ENCODE results near the gene FMO1. TPM values are rescaled to one million over a fixed set of nuclear protein-coding genes. Genes with fewer than 3 reads are reported as not detected.

FMO1 gene
- total RNA-seq, 1 experiment from 2014 or later = not detected

DNA sequence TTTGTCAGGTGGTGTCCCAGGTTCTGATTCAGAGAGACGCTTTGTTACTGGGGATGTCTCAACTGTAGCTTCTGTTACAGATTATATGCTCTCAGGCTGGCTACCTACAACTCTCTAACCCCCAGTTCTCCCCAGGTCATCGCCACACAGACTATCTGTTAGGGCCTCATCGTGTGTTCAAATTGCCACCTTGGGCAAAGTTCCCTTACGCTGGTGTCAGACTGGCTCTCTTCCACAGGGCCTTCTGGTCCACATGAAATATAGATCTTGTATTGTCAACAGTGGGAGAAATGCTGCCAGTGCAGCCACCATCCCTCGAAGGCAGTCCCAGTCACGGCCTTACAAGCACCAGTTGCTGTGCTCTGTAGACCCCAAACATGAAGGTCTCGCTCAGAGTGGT is 81.0 kb downstream of the FMO1 start:
- Histone ChIP-seq H2AFZ (ENCODE audit: low read length) (no peak overlapping the region), H2BK12ac (ENCODE audit: insufficient read length, low read depth, low read length) (no peak overlapping the region), H3K4ac (ENCODE audit: low read depth, low read length) (no peak overlapping the region), H3K27me3 (ENCODE audit: insufficient read depth, low read length) (no peaks in the 10 kb centered on the region), H3K23me2 (ENCODE audit: insufficient read length, low read depth, low read length, poor library complexity, severe bottlenecking) (no peaks in the 10 kb centered on the region), H4K5ac (ENCODE audit: insufficient read length, low read depth, low read length) (no peak overlapping the region), H4K8ac (replicated peaks; ENCODE audit: insufficient read length, low read depth, low read length) (no peak overlapping the region), H3K4me1 (ENCODE audit: insufficient read depth, low read length) (no peaks in the 10 kb centered on the region), H3K18ac (ENCODE audit: insufficient read length, low read depth, low read length) (no peak overlapping the region), H4K91ac (ENCODE audit: insufficient read length, low read depth, low read length) (no peak overlapping the region), H3K56ac (ENCODE audit: insufficient read length, low read depth, low read length) (no peak overlapping the region), H4K20me1 (ENCODE audit: control insufficient read depth, insufficient read depth, insufficient read length) (no peaks in the 10 kb centered on the region), H2BK20ac (ENCODE audit: low read depth, low read length, poor library complexity, severe bottlenecking) (no peak overlapping the region), H2BK15ac (ENCODE audit: low read depth, low read length) (no peak overlapping the region), H2AK5ac (ENCODE audit: insufficient read length, low read length) (no peak overlapping the region), H3K27ac (ENCODE audit: insufficient read length, low read depth, low read length) (no peak overlapping the region), H3K23ac (ENCODE audit: insufficient read length, low read depth, low read length) (no peak overlapping the region), H2BK120ac (ENCODE audit: low read depth, low read length, poor library complexity, severe bottlenecking) (no peak overlapping the region), H3K4me2 (ENCODE audit: insufficient read depth, insufficient read length, low read length) (no peak overlapping the region), H3K9ac (ENCODE audit: extremely low read depth, insufficient read length, low read length) (no peak overlapping the region), H3K14ac (ENCODE audit: insufficient read depth, low read length) (no peak overlapping the region; the same call in 1 of the 2 replicates), H2BK5ac (ENCODE audit: insufficient read length, low read length) (no peak overlapping the region), H3K79me1 (ENCODE audit: insufficient read depth, low read depth, low read length, poor library complexity, severe bottlenecking) (no peaks in the 10 kb centered on the region), H3T11ph (ENCODE audit: low read length) (no peak overlapping the region), H3K79me2 (ENCODE audit: insufficient read depth, low read length) (no peaks in the 10 kb centered on the region), H3K9me3 (ENCODE audit: control insufficient read depth, low read depth, low read length) (no peaks in the 10 kb centered on the region)
- no CpG with 5 or more reads among the region's 7 CpGs for WGBS (ENCODE audit: extremely low coverage, insufficient read length, low lambda C conversion rate)
- Mint-ChIP-seq H3K36me3 (ENCODE audit: insufficient read depth in 1 of 3, low read depth in 3 of 3) (no peaks in the 10 kb centered on the region), H3K4me1 (peaks cover 0 to 2% of the 10 kb centered on the region in 2 experiments; a peak in 1 of 4 replicates), H3K27ac (peak overlapping the region in 1 of 3 experiments; percentile 53; a peak in 1 of 7 replicates), H3K27me3 (ENCODE audit: low read depth) (no peaks in the 10 kb centered on the region), H3K9me3 (no peaks in the 10 kb centered on the region), H3K4me3 (no peak overlapping the region)
- no peak for DNase-seq
- TF ChIP-seq, protein P1, sequence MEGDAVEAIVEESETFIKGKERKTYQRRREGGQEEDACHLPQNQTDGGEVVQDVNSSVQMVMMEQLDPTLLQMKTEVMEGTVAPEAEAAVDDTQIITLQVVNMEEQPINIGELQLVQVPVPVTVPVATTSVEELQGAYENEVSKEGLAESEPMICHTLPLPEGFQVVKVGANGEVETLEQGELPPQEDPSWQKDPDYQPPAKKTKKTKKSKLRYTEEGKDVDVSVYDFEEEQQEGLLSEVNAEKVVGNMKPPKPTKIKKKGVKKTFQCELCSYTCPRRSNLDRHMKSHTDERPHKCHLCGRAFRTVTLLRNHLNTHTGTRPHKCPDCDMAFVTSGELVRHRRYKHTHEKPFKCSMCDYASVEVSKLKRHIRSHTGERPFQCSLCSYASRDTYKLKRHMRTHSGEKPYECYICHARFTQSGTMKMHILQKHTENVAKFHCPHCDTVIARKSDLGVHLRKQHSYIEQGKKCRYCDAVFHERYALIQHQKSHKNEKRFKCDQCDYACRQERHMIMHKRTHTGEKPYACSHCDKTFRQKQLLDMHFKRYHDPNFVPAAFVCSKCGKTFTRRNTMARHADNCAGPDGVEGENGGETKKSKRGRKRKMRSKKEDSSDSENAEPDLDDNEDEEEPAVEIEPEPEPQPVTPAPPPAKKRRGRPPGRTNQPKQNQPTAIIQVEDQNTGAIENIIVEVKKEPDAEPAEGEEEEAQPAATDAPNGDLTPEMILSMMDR (conservative IDR thresholded peaks at IDR 0.05) = no peak

All from H9 (cell line).